Esophagus muscularis mucosa (tissue), 3 donors: ENCODE data around the gene EXOSC7.

Source experiments
- CTCF ChIP-seq, 3 experiments: fragments of 200-600 bp in 2 of 3; fragments of 450-650 bp in 1 of 3; sonication (generic) in 2 of 3; IDR thresholded peaks; one replicate each; pipeline ENCODE4 v1.5.1; 2017 to 2019; ENCODE audit warnings: antibody characterized with exemption in 3 of 3, mild to moderate bottlenecking in 2 of 3, moderate library complexity in 1 of 3
- POLR2AphosphoS5 ChIP-seq, 2 donors: sonication (generic); formaldehyde crosslinking; IDR thresholded peaks; one replicate each; pipeline ENCODE4 v1.6.1; 2017; ENCODE audit warnings: antibody characterized with exemption in 2 of 2

- no peak for TF ChIP-seq CTCF (IDR thresholded peaks at IDR 0.05)
- TF ChIP-seq POLR2AphosphoS5 (IDR thresholded peaks at IDR 0.05): no peak
Observed at GRCh38 chr3:44983484-44983941, 7.5 kb downstream of the EXOSC7 start.
